Lower leg skin (tissue), 4 donors: ENCODE data around the gene TEAD3. TPM values are rescaled to one million over a fixed set of nuclear protein-coding genes. Genes with fewer than 3 reads are reported as not detected.

Source experiments
- DNase-seq, 2 donors: peaks; one replicate each; pipeline ENCODE4 v3.0.0-alpha.2; 2019; ENCODE audit warnings: low spot score in 2 of 2
- H3K4me3 ChIP-seq: fragments of 200-600 bp; sonication (generic); 2 replicates; pipeline ENCODE4 v1.5.1; 2017; ENCODE audit warnings: mild to moderate bottlenecking, low read depth; ENCODE audit not compliant: poor library complexity, severe bottlenecking
- POLR2A ChIP-seq, 2 donors: fragments of 450-650 bp; IDR thresholded peaks; one replicate each; pipeline ENCODE4 v1.6.1; 2016 to 2017; ENCODE audit warnings: antibody characterized with exemption in 2 of 2, mild to moderate bottlenecking in 1 of 2, moderate library complexity in 1 of 2
- WGBS, 2 donors: methylation state at CpG; one replicate each; pipeline ENCODE4 v1.1.5; 2018; 5-methylcytosine and 5-hydroxymethylcytosine counted together
- intact Hi-C: fragments of 100-400 bp; cut with DNase I; formaldehyde crosslinking; loops from one replicate; pipeline ENCODE4 v1.15.0; 2023; ENCODE audit warnings: low total_unique reads
- total RNA-seq, 4 donors: library from RNA; depleted of rRNA; stranded (reverse); fragments of >200 nt; gene quantifications; one replicate each; pipeline ENCODE4 v1.1.0, GENCODE V29; 2016
- TF ChIP-seq, protein P1 (sequence below), 3 donors: fragments of 450-650 bp; IDR thresholded peaks; one replicate each; pipeline ENCODE4 v1.5.1; 2016; ENCODE audit warnings: antibody characterized with exemption in 3 of 3, mild to moderate bottlenecking in 3 of 3, moderate library complexity in 2 of 3

The TEAD3 gene
- total RNA-seq, 4 donors from 2014 or later = 51.3 to 73.2 (median 56.8) TPM

DNA sequence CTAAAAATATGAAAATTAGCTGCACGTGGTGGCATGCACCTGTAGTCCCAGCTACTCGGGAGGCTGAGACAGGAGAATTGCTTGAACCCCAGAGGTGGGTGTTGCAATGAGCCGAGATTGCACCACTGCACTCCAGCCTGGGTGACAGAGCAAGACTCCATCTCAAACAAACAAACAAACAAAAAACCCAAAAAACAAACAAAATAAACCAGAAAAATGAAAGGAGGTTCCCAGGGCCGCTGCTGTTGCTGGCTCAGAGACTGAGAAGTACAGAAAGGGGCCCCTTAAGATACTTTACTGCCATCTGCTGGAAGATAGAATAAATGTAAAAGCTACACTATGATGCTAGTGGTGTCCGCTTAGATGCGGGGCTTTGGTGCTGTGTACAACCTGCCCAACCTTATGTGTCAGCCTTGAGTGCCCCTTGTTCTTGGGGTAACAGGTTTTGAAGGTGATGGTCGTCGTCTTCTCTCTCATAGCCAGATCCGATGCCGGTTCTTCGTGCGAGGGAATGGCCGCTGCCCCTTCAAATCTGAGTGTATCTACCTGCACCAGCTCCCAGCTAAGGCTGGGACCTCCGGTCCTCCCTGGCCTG lies 47.5 kb downstream of the TEAD3 start:
- DNase-seq = no peak
- intact Hi-C loops = no loop called here
- WGBS, 2 donors = 30% methylated on average over 14 of the region's 14 CpGs
- TF ChIP-seq, protein P1, sequence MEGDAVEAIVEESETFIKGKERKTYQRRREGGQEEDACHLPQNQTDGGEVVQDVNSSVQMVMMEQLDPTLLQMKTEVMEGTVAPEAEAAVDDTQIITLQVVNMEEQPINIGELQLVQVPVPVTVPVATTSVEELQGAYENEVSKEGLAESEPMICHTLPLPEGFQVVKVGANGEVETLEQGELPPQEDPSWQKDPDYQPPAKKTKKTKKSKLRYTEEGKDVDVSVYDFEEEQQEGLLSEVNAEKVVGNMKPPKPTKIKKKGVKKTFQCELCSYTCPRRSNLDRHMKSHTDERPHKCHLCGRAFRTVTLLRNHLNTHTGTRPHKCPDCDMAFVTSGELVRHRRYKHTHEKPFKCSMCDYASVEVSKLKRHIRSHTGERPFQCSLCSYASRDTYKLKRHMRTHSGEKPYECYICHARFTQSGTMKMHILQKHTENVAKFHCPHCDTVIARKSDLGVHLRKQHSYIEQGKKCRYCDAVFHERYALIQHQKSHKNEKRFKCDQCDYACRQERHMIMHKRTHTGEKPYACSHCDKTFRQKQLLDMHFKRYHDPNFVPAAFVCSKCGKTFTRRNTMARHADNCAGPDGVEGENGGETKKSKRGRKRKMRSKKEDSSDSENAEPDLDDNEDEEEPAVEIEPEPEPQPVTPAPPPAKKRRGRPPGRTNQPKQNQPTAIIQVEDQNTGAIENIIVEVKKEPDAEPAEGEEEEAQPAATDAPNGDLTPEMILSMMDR (IDR thresholded peaks at IDR 0.05) = peak in 1 of 3 donors; percentile 66
- no peak for TF ChIP-seq POLR2A (IDR thresholded peaks at IDR 0.05)
- no peak overlapping the region for H3K4me3 ChIP-seq

DNA sequence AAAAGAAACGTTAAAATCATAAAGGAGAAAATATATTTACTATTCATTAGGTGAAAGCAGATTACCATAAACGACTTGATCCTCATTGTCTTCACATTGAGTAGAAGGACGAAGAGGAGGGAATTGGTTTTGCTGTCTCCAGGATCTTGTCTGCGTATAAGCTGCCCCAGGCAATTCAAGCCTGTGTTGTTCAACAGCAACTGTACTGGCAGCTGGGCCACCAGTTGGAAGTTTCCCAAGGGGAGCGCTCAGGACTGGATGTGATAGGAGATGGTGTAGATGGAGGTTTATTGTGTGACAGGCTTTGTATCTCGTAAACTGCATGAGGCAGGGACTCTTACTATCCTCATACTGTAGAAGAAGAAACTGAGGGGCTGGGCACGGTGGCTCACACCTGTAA lies 48.7 kb downstream of the TEAD3 start:
- 53 to 59% methylated on average over 7 of the region's 7 CpGs for WGBS, 2 donors
- no peak overlapping the region for H3K4me3 ChIP-seq
- no peak for DNase-seq
- intact Hi-C loops = no loop called here
- no peak for TF ChIP-seq POLR2A (IDR thresholded peaks at IDR 0.05)
- TF ChIP-seq, protein P1 (IDR thresholded peaks at IDR 0.05) = no peak

GRCh38 chr6:35445691-35446090 lies 51.2 kb downstream of the TEAD3 start:
- H3K4me3 ChIP-seq = no peak overlapping the region
- 78 to 84% methylated on average over 7 of the region's 7 CpGs for WGBS, 2 donors
- intact Hi-C loops = no loop called here
- TF ChIP-seq POLR2A (IDR thresholded peaks at IDR 0.05) = no peak
- TF ChIP-seq, protein P1 (IDR thresholded peaks at IDR 0.05) = no peak
- no peak for DNase-seq

GRCh38 chr6:35443341-35444030 lies 53.4 kb downstream of the TEAD3 start:
- DNase-seq = no peak
- 68 to 70% methylated on average over 8 to 9 of the region's 9 CpGs for WGBS, 2 donors
- intact Hi-C loops = no loop called here
- no peak overlapping the region for H3K4me3 ChIP-seq
- no peak for TF ChIP-seq POLR2A (IDR thresholded peaks at IDR 0.05)
- TF ChIP-seq, protein P1 (IDR thresholded peaks at IDR 0.05) = no peak

DNA sequence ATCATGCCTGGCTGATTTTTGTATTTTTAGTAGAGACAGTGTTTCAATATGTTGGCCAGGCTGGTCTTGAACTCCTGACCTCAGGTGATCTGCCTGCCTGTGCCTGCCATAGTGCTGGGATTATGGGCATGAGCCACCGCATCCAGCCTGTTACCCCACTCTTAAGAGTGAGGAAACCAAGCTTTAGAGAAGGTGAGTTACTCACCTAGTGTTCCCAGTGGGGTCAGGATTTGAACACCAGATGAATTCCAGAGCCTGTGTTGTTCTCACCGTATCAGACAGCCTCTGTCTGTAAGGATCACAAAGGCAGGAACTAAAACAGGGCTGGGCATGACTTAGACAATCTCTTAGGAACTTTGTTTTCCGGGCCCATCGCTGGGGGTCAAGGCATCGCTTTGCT lies 54.2 kb downstream of the TEAD3 start:
- WGBS, 2 donors = 50 to 53% methylated on average over 5 of the region's 5 CpGs
- TF ChIP-seq, protein P1 (IDR thresholded peaks at IDR 0.05) = no peak
- no peak for TF ChIP-seq POLR2A (IDR thresholded peaks at IDR 0.05)
- no peak overlapping the region for H3K4me3 ChIP-seq
- DNase-seq = no peak
- intact Hi-C loops = no loop called here
